GM23338 (cell line): ENCODE measurements around the gene MACF1. TPM values are rescaled to one million over a fixed set of nuclear protein-coding genes. Genes with fewer than 3 reads are reported as not detected.

ENCODE experiments used
- ATAC-seq: fragments of 200-7000 bp; cut with Tn5 transposase; 3 replicates; pipeline ENCODE4 v1.9.1; 2020
- DNase-seq: peaks from one replicate; pipeline ENCODE4 v3.0.0-alpha.2; 2015; ENCODE audit warnings: low spot score
- H2AFZ ChIP-seq: fragments of 200-600 bp; sonication (generic); 2 replicates; pipeline ENCODE4 v1.8.0; 2016; ENCODE audit warnings: antibody characterized with exemption, mild to moderate bottlenecking, moderate library complexity
- H3F3A ChIP-seq: fragments of 200-600 bp; sonication (generic); replicated peaks from 2 replicates; pipeline ENCODE4 v1.8.0; 2017; ENCODE audit warnings: antibody characterized with exemption, mixed run types, low read depth
- H3K27ac ChIP-seq: fragments of 200-600 bp; sonication (generic); 2 replicates; pipeline ENCODE4 v1.6.1; 2016; ENCODE audit warnings: low read depth
- H3K27me3 ChIP-seq: fragments of 200-600 bp; sonication (generic); 2 replicates; pipeline ENCODE4 v1.8.0; 2016; ENCODE audit warnings: mild to moderate bottlenecking, mixed run types, moderate library complexity; ENCODE audit not compliant: insufficient read depth
- H3K36me3 ChIP-seq: fragments of 200-600 bp; sonication (generic); 2 replicates; pipeline ENCODE4 v1.8.0; 2016; ENCODE audit warnings: mild to moderate bottlenecking; ENCODE audit not compliant: insufficient read depth
- H3K4me1 ChIP-seq: fragments of 200-600 bp; sonication (generic); 2 replicates; pipeline ENCODE4 v1.8.0; 2016; ENCODE audit warnings: mild to moderate bottlenecking, moderate library complexity; ENCODE audit not compliant: insufficient read depth
- H3K4me2 ChIP-seq: fragments of 200-600 bp; sonication (generic); 2 replicates; pipeline ENCODE4 v1.7.1; 2017; ENCODE audit warnings: mixed run types
- H3K4me3 ChIP-seq: fragments of 200-600 bp; sonication (generic); 2 replicates; pipeline ENCODE4 v1.6.1; 2016; ENCODE audit warnings: mixed run types
- H3K79me2 ChIP-seq: fragments of 200-600 bp; sonication (generic); replicated peaks from 2 replicates; pipeline ENCODE4 v1.8.0; 2017; ENCODE audit warnings: mild to moderate bottlenecking; ENCODE audit not compliant: insufficient read depth
- H3K9me2 ChIP-seq: fragments of 200-600 bp; sonication (generic); 2 replicates; pipeline ENCODE4 v1.8.0; 2017; ENCODE audit not compliant: insufficient read depth
- H4K20me1 ChIP-seq: fragments of 200-600 bp; sonication (generic); replicated peaks from 2 replicates; pipeline ENCODE4 v1.8.0; 2017; ENCODE audit warnings: mild to moderate bottlenecking; ENCODE audit not compliant: insufficient read depth
- H3K27ac Mint-ChIP-seq: 2 replicates; pipeline ENCODE4 v1.8.0; 2020; ENCODE audit warnings: inconsistent platforms, mild to moderate bottlenecking, moderate library complexity, mixed read lengths
- H3K27me3 Mint-ChIP-seq: 3 replicates; pipeline ENCODE4 v1.8.0; 2022; ENCODE audit warnings: low read depth, mild to moderate bottlenecking, moderate library complexity, mixed read lengths, inconsistent platforms; ENCODE audit not compliant: insufficient read depth, poor library complexity
- H3K36me3 Mint-ChIP-seq: 3 replicates; pipeline ENCODE4 v1.8.0; 2021; ENCODE audit warnings: low read depth, mild to moderate bottlenecking, inconsistent platforms, moderate library complexity, mixed read lengths
- H3K4me1 Mint-ChIP-seq: 3 replicates; pipeline ENCODE4 v1.8.0; 2020; ENCODE audit warnings: mild to moderate bottlenecking, inconsistent platforms, mixed read lengths
- H3K4me3 Mint-ChIP-seq: 3 replicates; pipeline ENCODE4 v1.8.0; 2021; ENCODE audit warnings: moderate library complexity, mild to moderate bottlenecking, inconsistent platforms, mixed read lengths
- H3K9me3 Mint-ChIP-seq: 3 replicates; pipeline ENCODE4 v1.8.0; 2020; ENCODE audit warnings: moderate library complexity, mild to moderate bottlenecking, inconsistent platforms, mixed read lengths
- CREB1 ChIP-seq: fragments of 250-450 bp; sonication (Bioruptor Pico); IDR thresholded peaks from 2 replicates; pipeline ENCODE4 v1.5.0; 2020; ENCODE audit warnings: low read depth, mild to moderate bottlenecking, moderate library complexity
- EZH2 ChIP-seq: fragments of 200-600 bp; sonication (generic); IDR thresholded peaks from one replicate; pipeline ENCODE4 v1.8.0; 2017; ENCODE audit warnings: antibody characterized with exemption, mild to moderate bottlenecking, low read depth; ENCODE audit not compliant: unreplicated experiment
- EZH2phosphoT487 ChIP-seq: fragments of 200-600 bp; sonication (generic); IDR thresholded peaks from one replicate; pipeline ENCODE4 v1.8.1; 2018; ENCODE audit warnings: antibody characterized with exemption; ENCODE audit not compliant: unreplicated experiment
- JUNB ChIP-seq: IDR thresholded peaks from one replicate; pipeline ENCODE4 v1.6.1; 2016; ENCODE audit warnings: antibody characterized with exemption; ENCODE audit not compliant: unreplicated experiment
- NANOG ChIP-seq: IDR thresholded peaks from 2 replicates; pipeline ENCODE4 v1.6.1; 2016; ENCODE audit warnings: antibody characterized with exemption, borderline replicate concordance
- POLR2AphosphoS5 ChIP-seq: IDR thresholded peaks from 2 replicates; pipeline ENCODE4 v1.6.1; 2016; ENCODE audit warnings: antibody characterized with exemption, low read depth
- STAT1 ChIP-seq: IDR thresholded peaks from one replicate; pipeline ENCODE4 v1.6.1; 2016; ENCODE audit warnings: antibody characterized with exemption; ENCODE audit not compliant: unreplicated experiment
- ZNF114 ChIP-seq: fragments of 250-450 bp; sonication (Bioruptor Pico); IDR thresholded peaks from 2 replicates; pipeline ENCODE4 v1.5.0; 2020; ENCODE audit warnings: mild to moderate bottlenecking, moderate library complexity
- ZNF331 ChIP-seq: fragments of 250-450 bp; sonication (Bioruptor Pico); IDR thresholded peaks from 2 replicates; pipeline ENCODE4 v1.5.0; 2020; ENCODE audit warnings: low read depth, mild to moderate bottlenecking, moderate library complexity
- polyA plus RNA-seq: library from polyadenylated mRNA; unstranded; fragments of >200 nt; fragmentation: Nextera tagmentation; extraction: Ambion mirVana; gene quantifications from 2 replicates; pipeline ENCODE4 v1.2.1, GENCODE V29; 2016
- total RNA-seq: library from RNA; depleted of rRNA; stranded (reverse); fragments of >200 nt; shearing (Covaris generic); gene quantifications from 2 replicates; pipeline ENCODE4 v1.2.3, GENCODE V29; 2014
- TF ChIP-seq, protein P1 (sequence below): fragments of 250-450 bp; sonication (Bioruptor Pico); IDR thresholded peaks from 2 replicates; pipeline ENCODE4 v1.5.0; 2020; ENCODE audit warnings: mild to moderate bottlenecking, moderate library complexity
- TF ChIP-seq, protein P2 (sequence below): IDR thresholded peaks from 2 replicates; pipeline ENCODE4 v1.6.1; 2016; ENCODE audit warnings: antibody characterized with exemption
- TF ChIP-seq, protein P3 (sequence below): IDR thresholded peaks from one replicate; pipeline ENCODE4 v1.6.1; 2018; ENCODE audit warnings: antibody characterized with exemption; ENCODE audit not compliant: unreplicated experiment
- TF ChIP-seq, protein P4 (sequence below), 2 experiments: fragments of 200-600 bp in 1 of 2; sonication (generic) in 1 of 2; conservative IDR thresholded peaks; 2 replicates each; pipeline versions ENCODE4 v1.5.1 to v1.6.1; 2016 to 2017; ENCODE audit warnings: antibody characterized with exemption in 2 of 2, low read depth in 2 of 2, mild to moderate bottlenecking in 2 of 2, moderate library complexity in 1 of 2

The MACF1 gene
- total and polyA plus RNA-seq, 2 experiments from 2014 or later = 104 to 399 TPM

DNA sequence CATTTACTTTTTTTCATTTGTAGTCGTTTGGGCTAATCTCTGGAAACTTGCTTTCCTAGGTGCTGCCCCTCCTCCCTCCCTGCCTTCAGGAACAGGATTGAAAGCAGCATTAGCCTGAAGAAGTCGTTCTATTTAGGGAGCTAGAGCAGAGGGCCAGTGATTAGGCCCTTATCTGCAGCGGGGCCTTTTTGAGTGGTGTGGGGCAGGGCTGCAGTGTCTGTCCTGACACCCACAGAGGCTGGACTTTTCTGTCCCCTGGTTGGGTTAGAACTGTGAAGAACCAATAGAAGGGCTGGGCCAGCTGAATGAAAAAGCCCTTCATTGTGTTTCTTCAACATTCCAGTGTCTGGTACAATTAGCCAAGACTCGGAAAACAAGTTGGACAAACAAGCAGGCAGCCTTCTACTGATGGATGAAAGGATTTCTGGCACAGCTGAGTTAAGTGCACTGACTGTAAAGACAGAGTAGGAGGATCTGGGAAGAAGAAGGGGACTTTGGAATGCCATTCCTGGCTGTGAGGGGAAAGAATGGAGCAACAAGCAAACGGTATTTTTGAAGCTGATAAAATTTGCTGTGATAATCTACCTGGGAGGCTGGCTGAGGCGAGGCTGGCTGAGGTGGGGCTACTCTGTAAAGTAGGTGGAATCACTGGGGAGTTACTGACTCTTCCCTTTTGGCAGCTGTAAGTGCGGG, 9.7 kb downstream of the MACF1 start:
- Histone ChIP-seq H3K4me1 (peaks cover 28% of the 10 kb centered on the region), H3K36me3 (no peaks in the 10 kb centered on the region), H3K9me2 (no peaks in the 10 kb centered on the region), H3K27me3 (no peaks in the 10 kb centered on the region), H2AFZ (no peak overlapping the region), H3K27ac (peak overlapping the region; percentile 67), H3K79me2 (peaks cover 99% of the 10 kb centered on the region), H3F3A (no peaks in the 10 kb centered on the region), H3K4me3 (no peak overlapping the region), H3K4me2 (peak overlapping the region; percentile 38), H4K20me1 (peaks cover 10% of the 10 kb centered on the region)
- Mint-ChIP-seq H3K27me3 (peaks cover 7% of the 10 kb centered on the region), H3K4me1 (peaks cover 38% of the 10 kb centered on the region), H3K27ac (peak overlapping the region; percentile 63), H3K36me3 (no peaks in the 10 kb centered on the region), H3K4me3 (no peak overlapping the region), H3K9me3 (no peaks in the 10 kb centered on the region)
- peak; percentile 57 for ATAC-seq
- TF ChIP-seq NANOG (no peak), EZH2 (no peak), EZH2phosphoT487 (no peak), ZNF331 (no peak), ZNF114 (CRISPR knock-in tag) (no peak), JUNB (no peak), POLR2AphosphoS5 (no peak), STAT1 (no peak), CREB1 (CRISPR knock-in tag) (no peak)
- TF ChIP-seq, protein P1, sequence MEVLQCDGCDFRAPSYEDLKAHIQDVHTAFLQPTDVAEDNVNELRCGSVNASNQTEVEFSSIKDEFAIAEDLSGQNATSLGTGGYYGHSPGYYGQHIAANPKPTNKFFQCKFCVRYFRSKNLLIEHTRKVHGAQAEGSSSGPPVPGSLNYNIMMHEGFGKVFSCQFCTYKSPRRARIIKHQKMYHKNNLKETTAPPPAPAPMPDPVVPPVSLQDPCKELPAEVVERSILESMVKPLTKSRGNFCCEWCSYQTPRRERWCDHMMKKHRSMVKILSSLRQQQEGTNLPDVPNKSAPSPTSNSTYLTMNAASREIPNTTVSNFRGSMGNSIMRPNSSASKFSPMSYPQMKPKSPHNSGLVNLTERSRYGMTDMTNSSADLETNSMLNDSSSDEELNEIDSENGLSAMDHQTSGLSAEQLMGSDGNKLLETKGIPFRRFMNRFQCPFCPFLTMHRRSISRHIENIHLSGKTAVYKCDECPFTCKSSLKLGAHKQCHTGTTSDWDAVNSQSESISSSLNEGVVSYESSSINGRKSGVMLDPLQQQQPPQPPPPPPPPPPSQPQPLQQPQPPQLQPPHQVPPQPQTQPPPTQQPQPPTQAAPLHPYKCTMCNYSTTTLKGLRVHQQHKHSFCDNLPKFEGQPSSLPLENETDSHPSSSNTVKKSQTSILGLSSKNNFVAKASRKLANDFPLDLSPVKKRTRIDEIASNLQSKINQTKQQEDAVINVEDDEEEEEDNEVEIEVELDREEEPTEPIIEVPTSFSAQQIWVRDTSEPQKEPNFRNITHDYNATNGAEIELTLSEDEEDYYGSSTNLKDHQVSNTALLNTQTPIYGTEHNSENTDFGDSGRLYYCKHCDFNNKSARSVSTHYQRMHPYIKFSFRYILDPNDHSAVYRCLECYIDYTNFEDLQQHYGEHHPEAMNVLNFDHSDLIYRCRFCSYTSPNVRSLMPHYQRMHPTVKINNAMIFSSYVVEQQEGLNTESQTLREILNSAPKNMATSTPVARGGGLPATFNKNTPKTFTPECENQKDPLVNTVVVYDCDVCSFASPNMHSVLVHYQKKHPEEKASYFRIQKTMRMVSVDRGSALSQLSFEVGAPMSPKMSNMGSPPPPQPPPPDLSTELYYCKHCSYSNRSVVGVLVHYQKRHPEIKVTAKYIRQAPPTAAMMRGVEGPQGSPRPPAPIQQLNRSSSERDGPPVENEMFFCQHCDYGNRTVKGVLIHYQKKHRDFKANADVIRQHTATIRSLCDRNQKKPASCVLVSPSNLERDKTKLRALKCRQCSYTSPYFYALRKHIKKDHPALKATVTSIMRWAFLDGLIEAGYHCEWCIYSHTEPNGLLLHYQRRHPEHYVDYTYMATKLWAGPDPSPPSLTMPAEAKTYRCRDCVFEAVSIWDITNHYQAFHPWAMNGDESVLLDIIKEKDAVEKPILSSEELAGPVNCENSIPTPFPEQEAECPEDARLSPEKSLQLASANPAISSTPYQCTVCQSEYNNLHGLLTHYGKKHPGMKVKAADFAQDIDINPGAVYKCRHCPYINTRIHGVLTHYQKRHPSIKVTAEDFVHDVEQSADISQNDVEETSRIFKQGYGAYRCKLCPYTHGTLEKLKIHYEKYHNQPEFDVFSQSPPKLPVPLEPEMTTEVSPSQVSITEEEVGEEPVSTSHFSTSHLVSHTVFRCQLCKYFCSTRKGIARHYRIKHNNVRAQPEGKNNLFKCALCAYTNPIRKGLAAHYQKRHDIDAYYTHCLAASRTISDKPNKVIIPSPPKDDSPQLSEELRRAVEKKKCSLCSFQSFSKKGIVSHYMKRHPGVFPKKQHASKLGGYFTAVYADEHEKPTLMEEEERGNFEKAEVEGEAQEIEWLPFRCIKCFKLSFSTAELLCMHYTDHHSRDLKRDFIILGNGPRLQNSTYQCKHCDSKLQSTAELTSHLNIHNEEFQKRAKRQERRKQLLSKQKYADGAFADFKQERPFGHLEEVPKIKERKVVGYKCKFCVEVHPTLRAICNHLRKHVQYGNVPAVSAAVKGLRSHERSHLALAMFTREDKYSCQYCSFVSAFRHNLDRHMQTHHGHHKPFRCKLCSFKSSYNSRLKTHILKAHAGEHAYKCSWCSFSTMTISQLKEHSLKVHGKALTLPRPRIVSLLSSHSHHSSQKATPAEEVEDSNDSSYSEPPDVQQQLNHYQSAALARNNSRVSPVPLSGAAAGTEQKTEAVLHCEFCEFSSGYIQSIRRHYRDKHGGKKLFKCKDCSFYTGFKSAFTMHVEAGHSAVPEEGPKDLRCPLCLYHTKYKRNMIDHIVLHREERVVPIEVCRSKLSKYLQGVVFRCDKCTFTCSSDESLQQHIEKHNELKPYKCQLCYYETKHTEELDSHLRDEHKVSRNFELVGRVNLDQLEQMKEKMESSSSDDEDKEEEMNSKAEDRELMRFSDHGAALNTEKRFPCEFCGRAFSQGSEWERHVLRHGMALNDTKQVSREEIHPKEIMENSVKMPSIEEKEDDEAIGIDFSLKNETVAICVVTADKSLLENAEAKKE (CRISPR knock-in tag) = no peak
- TF ChIP-seq, protein P2, sequence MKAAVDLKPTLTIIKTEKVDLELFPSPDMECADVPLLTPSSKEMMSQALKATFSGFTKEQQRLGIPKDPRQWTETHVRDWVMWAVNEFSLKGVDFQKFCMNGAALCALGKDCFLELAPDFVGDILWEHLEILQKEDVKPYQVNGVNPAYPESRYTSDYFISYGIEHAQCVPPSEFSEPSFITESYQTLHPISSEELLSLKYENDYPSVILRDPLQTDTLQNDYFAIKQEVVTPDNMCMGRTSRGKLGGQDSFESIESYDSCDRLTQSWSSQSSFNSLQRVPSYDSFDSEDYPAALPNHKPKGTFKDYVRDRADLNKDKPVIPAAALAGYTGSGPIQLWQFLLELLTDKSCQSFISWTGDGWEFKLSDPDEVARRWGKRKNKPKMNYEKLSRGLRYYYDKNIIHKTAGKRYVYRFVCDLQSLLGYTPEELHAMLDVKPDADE = no peak
- TF ChIP-seq, protein P3, sequence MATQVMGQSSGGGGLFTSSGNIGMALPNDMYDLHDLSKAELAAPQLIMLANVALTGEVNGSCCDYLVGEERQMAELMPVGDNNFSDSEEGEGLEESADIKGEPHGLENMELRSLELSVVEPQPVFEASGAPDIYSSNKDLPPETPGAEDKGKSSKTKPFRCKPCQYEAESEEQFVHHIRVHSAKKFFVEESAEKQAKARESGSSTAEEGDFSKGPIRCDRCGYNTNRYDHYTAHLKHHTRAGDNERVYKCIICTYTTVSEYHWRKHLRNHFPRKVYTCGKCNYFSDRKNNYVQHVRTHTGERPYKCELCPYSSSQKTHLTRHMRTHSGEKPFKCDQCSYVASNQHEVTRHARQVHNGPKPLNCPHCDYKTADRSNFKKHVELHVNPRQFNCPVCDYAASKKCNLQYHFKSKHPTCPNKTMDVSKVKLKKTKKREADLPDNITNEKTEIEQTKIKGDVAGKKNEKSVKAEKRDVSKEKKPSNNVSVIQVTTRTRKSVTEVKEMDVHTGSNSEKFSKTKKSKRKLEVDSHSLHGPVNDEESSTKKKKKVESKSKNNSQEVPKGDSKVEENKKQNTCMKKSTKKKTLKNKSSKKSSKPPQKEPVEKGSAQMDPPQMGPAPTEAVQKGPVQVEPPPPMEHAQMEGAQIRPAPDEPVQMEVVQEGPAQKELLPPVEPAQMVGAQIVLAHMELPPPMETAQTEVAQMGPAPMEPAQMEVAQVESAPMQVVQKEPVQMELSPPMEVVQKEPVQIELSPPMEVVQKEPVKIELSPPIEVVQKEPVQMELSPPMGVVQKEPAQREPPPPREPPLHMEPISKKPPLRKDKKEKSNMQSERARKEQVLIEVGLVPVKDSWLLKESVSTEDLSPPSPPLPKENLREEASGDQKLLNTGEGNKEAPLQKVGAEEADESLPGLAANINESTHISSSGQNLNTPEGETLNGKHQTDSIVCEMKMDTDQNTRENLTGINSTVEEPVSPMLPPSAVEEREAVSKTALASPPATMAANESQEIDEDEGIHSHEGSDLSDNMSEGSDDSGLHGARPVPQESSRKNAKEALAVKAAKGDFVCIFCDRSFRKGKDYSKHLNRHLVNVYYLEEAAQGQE = no peak
- TF ChIP-seq, protein P4, sequence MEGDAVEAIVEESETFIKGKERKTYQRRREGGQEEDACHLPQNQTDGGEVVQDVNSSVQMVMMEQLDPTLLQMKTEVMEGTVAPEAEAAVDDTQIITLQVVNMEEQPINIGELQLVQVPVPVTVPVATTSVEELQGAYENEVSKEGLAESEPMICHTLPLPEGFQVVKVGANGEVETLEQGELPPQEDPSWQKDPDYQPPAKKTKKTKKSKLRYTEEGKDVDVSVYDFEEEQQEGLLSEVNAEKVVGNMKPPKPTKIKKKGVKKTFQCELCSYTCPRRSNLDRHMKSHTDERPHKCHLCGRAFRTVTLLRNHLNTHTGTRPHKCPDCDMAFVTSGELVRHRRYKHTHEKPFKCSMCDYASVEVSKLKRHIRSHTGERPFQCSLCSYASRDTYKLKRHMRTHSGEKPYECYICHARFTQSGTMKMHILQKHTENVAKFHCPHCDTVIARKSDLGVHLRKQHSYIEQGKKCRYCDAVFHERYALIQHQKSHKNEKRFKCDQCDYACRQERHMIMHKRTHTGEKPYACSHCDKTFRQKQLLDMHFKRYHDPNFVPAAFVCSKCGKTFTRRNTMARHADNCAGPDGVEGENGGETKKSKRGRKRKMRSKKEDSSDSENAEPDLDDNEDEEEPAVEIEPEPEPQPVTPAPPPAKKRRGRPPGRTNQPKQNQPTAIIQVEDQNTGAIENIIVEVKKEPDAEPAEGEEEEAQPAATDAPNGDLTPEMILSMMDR (conservative IDR thresholded peaks at IDR 0.05; ENCODE audit: low read depth in 2 of 2) = no peak
- DNase-seq = peak; percentile 38
